H1 (cell line): Measurements from ENCODE around the gene CACNA1C. TPM values are rescaled to one million over a fixed set of nuclear protein-coding genes. Genes with fewer than 3 reads are reported as not detected.
A peak's percentile ranks its signal among the peaks of the same experiment; 100 is the strongest.

ENCODE experiments used
- CTCF ChIA-PET: fragments of 300-600 bp; sonication (Branson Sonifier 250); formaldehyde crosslinking; loops from one replicate; lab custom pipeline; 2021; ENCODE audit not compliant: partially characterized antibody; lab: Charles Lee
- POLR2A ChIA-PET: fragments of 300-600 bp; sonication (Branson Sonifier 250); formaldehyde crosslinking; loops from one replicate; lab custom pipeline; 2021; ENCODE audit warnings: inconsistent platforms; ENCODE audit not compliant: partially characterized antibody; lab: Charles Lee
- DNase-seq, 2 experiments: peaks; one replicate each; pipeline versions ENCODE4 v3.0.0 to v3.0.0-alpha.2; 2010 to 2022; ENCODE audit warnings: low spot score in 2 of 2, low read depth in 1 of 2, mixed read lengths in 1 of 2
- FAIRE-seq: peaks from 2 replicates; lab custom pipeline; 2011; peaks lifted over from hg19 to GRCh38; lab: Jason Lieb, UNC
- H2AFZ ChIP-seq: 2 replicates; pipeline ENCODE4 v1.8.1; 2012; ENCODE audit warnings: low read length, inconsistent platforms
- H2AK5ac ChIP-seq: 2 replicates; pipeline ENCODE4 v1.6.1; 2013; ENCODE audit warnings: low read depth, low read length
- H2BK120ac ChIP-seq: replicated peaks from 2 replicates; pipeline ENCODE3; 2013; ENCODE audit warnings: low read depth, low read length, inconsistent platforms
- H2BK12ac ChIP-seq: 2 replicates; pipeline ENCODE4 v1.6.1; 2013; ENCODE audit warnings: low read depth, low read length
- H2BK15ac ChIP-seq: 2 replicates; pipeline ENCODE4 v1.6.1; 2013; ENCODE audit warnings: low read length
- H2BK20ac ChIP-seq: 2 replicates; pipeline ENCODE4 v1.6.1; 2013; ENCODE audit warnings: low read length
- H2BK5ac ChIP-seq: 2 replicates; pipeline ENCODE4 v1.6.1; 2013; ENCODE audit warnings: low read depth, low read length
- H3K14ac ChIP-seq: 2 replicates; pipeline ENCODE4 v1.6.1; 2013; ENCODE audit warnings: inconsistent platforms; ENCODE audit not compliant: insufficient read length
- H3K18ac ChIP-seq: 2 replicates; pipeline ENCODE4 v1.6.1; 2013; ENCODE audit warnings: low read length; ENCODE audit errors: extremely low read depth
- H3K23ac ChIP-seq: 2 replicates; pipeline ENCODE4 v1.6.1; 2013; ENCODE audit warnings: inconsistent platforms; ENCODE audit not compliant: insufficient read length
- H3K23me2 ChIP-seq: 2 replicates; pipeline ENCODE4 v1.6.1; 2013; ENCODE audit warnings: low read depth, low read length
- H3K27ac ChIP-seq: 2 replicates; pipeline ENCODE4 v1.6.1; 2011; ENCODE audit warnings: low read depth, low read length, inconsistent platforms
- H3K27me3 ChIP-seq, 4 experiments: replicated peaks in 1 of 4; 1 replicate in 1 of 4; 2 replicates in 3 of 4; pipeline versions ENCODE4 v1.6.1 to v1.8.1; 2011 to 2013; ENCODE audit warnings: low read length in 3 of 4, mild to moderate bottlenecking in 3 of 4, inconsistent platforms in 2 of 4, mixed read lengths in 2 of 4, moderate library complexity in 1 of 4; ENCODE audit not compliant: control insufficient read depth in 3 of 4, insufficient read depth in 3 of 4; ENCODE audit errors: extremely low read depth in 1 of 4
- H3K36me3 ChIP-seq, 4 experiments: 2 replicates each; pipeline versions ENCODE4 v1.6.1 to v1.8.1; 2011 to 2013; ENCODE audit warnings: mild to moderate bottlenecking in 4 of 4, low read length in 3 of 4, moderate library complexity in 2 of 4, control low read depth in 1 of 4, inconsistent platforms in 1 of 4; ENCODE audit not compliant: insufficient read depth in 4 of 4, control insufficient read depth in 2 of 4
- H3K4ac ChIP-seq: replicated peaks from 2 replicates; pipeline ENCODE3; 2013; ENCODE audit warnings: low read length, low read depth, mixed read lengths, inconsistent platforms; ENCODE audit not compliant: insufficient read length
- H3K4me1 ChIP-seq, 4 experiments: replicated peaks in 1 of 4; 1 replicate in 1 of 4; 2 replicates in 3 of 4; pipeline versions ENCODE4 v1.6.1 to v1.8.1; 2011 to 2013; ENCODE audit warnings: low read length in 3 of 4, inconsistent platforms in 2 of 4, mixed read lengths in 1 of 4; ENCODE audit not compliant: insufficient read depth in 4 of 4, control insufficient read depth in 3 of 4
- H3K4me2 ChIP-seq, 2 experiments: 2 replicates each; pipeline versions ENCODE4 v1.6.1 to v1.8.1; 2011 to 2013; ENCODE audit warnings: low read depth in 2 of 2, low read length in 2 of 2, control low read depth in 1 of 2, inconsistent platforms in 1 of 2, mild to moderate bottlenecking in 1 of 2; ENCODE audit not compliant: insufficient read depth in 1 of 2
- H3K4me3 ChIP-seq, 4 experiments: fragments of 200-600, 300-600 bp in 1 of 4; sonication (generic), shearing (Covaris generic), sonication (Bioruptor Twin) in 1 of 4; 2 replicates each; pipeline versions ENCODE4 v1.5.1 to v1.8.1; 2011 to 2016; ENCODE audit warnings: low read length in 4 of 4, low read depth in 3 of 4, control low read depth in 2 of 4, inconsistent platforms in 2 of 4, mild to moderate bottlenecking in 2 of 4, mixed read lengths in 1 of 4, moderate library complexity in 1 of 4; ENCODE audit not compliant: insufficient read depth in 2 of 4; ENCODE audit errors: extremely low read depth in 1 of 4
- H3K56ac ChIP-seq: replicated peaks from 2 replicates; pipeline ENCODE3; 2013; ENCODE audit warnings: low read depth, mild to moderate bottlenecking, mixed read lengths, low read length, inconsistent platforms; ENCODE audit not compliant: insufficient read length
- H3K79me1 ChIP-seq: 2 replicates; pipeline ENCODE4 v1.6.1; 2013; ENCODE audit warnings: low read depth, low read length, control low read depth
- H3K79me2 ChIP-seq, 2 experiments: 2 replicates each; pipeline versions ENCODE4 v1.6.1 to v1.8.1; 2012 to 2013; ENCODE audit warnings: low read length in 2 of 2, mild to moderate bottlenecking in 2 of 2, inconsistent platforms in 1 of 2; ENCODE audit not compliant: insufficient read depth in 2 of 2, control insufficient read depth in 1 of 2
- H3K9ac ChIP-seq, 4 experiments: replicated peaks in 1 of 4; 1 replicate in 1 of 4; 2 replicates in 3 of 4; pipeline versions ENCODE4 v1.6.1 to v1.8.1; 2011 to 2013; ENCODE audit warnings: low read depth in 3 of 4, low read length in 3 of 4, control low read depth in 2 of 4, mild to moderate bottlenecking in 2 of 4, moderate library complexity in 2 of 4, inconsistent platforms in 1 of 4; ENCODE audit errors: extremely low read depth in 1 of 4
- H3K9me3 ChIP-seq, 2 experiments: 2 replicates each; pipeline versions ENCODE4 v1.6.1 to v1.8.1; 2012 to 2013; ENCODE audit warnings: mild to moderate bottlenecking in 2 of 2, moderate library complexity in 2 of 2, control low read depth in 1 of 2, inconsistent platforms in 1 of 2, low read depth in 1 of 2, low read length in 1 of 2, mixed read lengths in 1 of 2; ENCODE audit not compliant: insufficient read depth in 2 of 2
- H4K20me1 ChIP-seq, 2 experiments: replicated peaks in 1 of 2; 2 replicates each; pipeline versions ENCODE3 to v1.8.1; 2011 to 2013; ENCODE audit warnings: inconsistent platforms in 2 of 2, low read length in 2 of 2, mild to moderate bottlenecking in 1 of 2; ENCODE audit not compliant: insufficient read depth in 2 of 2, control insufficient read depth in 1 of 2
- H4K5ac ChIP-seq: 2 replicates; pipeline ENCODE4 v1.6.1; 2013; ENCODE audit warnings: low read length, low read depth, mixed read lengths, inconsistent platforms; ENCODE audit not compliant: insufficient read length
- H4K8ac ChIP-seq: 2 replicates; pipeline ENCODE4 v1.8.0; 2013; ENCODE audit warnings: mild to moderate bottlenecking, moderate library complexity, low read length, inconsistent platforms; ENCODE audit not compliant: insufficient read depth; ENCODE audit errors: extremely low read depth
- H4K91ac ChIP-seq: replicated peaks from 2 replicates; pipeline ENCODE3; 2013; ENCODE audit warnings: low read length, mixed read lengths, inconsistent platforms; ENCODE audit not compliant: insufficient read length
- CBX5 ChIP-seq: fragments of 300-800, 300-1000 bp; sonication (generic); IDR thresholded peaks from 2 replicates; pipeline ENCODE4 v1.7.1; 2016; ENCODE audit warnings: antibody characterized with exemption, low read length, low read depth
- CHD2 ChIP-seq: IDR thresholded peaks from 2 replicates; pipeline ENCODE4 v1.6.1; 2012; ENCODE audit warnings: low read length, improper control_type of control experiment
- SRF ChIP-seq: IDR thresholded peaks from 2 replicates; pipeline ENCODE4 v1.6.1; 2011; ENCODE audit warnings: mild to moderate bottlenecking, low read depth, low read length, moderate library complexity
- WGBS, 2 experiments: shearing (Covaris generic) in 1 of 2; methylation state at CpG; one replicate each; pipeline versions ENCODE4 v1.1.6 to v1.1.7; 2013 to 2015; ENCODE audit warnings: low lambda C conversion rate in 2 of 2, mixed read lengths in 2 of 2, inconsistent platforms in 1 of 2, low coverage in 1 of 2, missing lambda C conversion rate in 1 of 2; ENCODE audit not compliant: insufficient replicate concordance in 2 of 2, insufficient coverage in 1 of 2, insufficient read length in 1 of 2; ENCODE audit errors: extremely low coverage in 1 of 2, missing lambda C conversion rate in 1 of 2; 5-methylcytosine and 5-hydroxymethylcytosine counted together
- polyA plus RNA-seq, 7 experiments: library from polyadenylated mRNA; depleted of rRNA in 3 of 7; stranded (reverse) in 5 of 7; unstranded in 2 of 7; fragments of >200 nt in 5 of 7; fragments of 200-250 nt in 2 of 7; gene quantifications; 1 replicate in 5 of 7; 2 replicates in 1 of 7; 4 replicates in 1 of 7; pipeline versions ENCODE4 v1.2.1 to v1.2.3, GENCODE V29; 2011 to 2013; ENCODE audit warnings: missing spikeins in 2 of 7, mixed read lengths in 2 of 7
- total RNA-seq: library from RNA; stranded (reverse); fragmentation: NEBNext Ultra II Directional; extraction: Animal tissue kit (Norgen Biotek cat#: 25700); gene quantifications from 2 replicates; pipeline ENCODE4 v1.2.1, GENCODE V29; 2021
- TF ChIP-seq, protein P1 (sequence below): IDR thresholded peaks from 2 replicates; pipeline ENCODE4 v1.6.1; 2011; ENCODE audit warnings: low read length, improper control_type of control experiment

CACNA1C gene
- total and polyA plus RNA-seq, 2 of the 8 experiments (the other 6 are each of a cell fraction or from before 2014, with no cell fraction given): 1.3 TPM

- H3K23me2 ChIP-seq: no peaks in the 10 kb centered on the region
- no peak overlapping the region for H3K56ac ChIP-seq
- FAIRE-seq (no peak), DNase-seq (no peak)
- H3K9ac ChIP-seq: no peak overlapping the region
- no peak overlapping the region for H4K5ac ChIP-seq
- no peaks in the 10 kb centered on the region for H3K36me3 ChIP-seq
- no peaks in the 10 kb centered on the region for H3K79me1 ChIP-seq
- no peak overlapping the region for H3K4me3 ChIP-seq
- H3K27me3 ChIP-seq: no peaks in the 10 kb centered on the region
- H3K23ac ChIP-seq: no peak overlapping the region
- 0 out of 2 replicates have a peak overlapping the region, but pooled peaks have one; percentile 2 for H2BK5ac ChIP-seq
- H4K20me1 ChIP-seq: no peaks in the 10 kb centered on the region
- TF ChIP-seq SRF (no peak), CHD2 (no peak), CBX5 (no peak)
- TF ChIP-seq, protein P1, sequence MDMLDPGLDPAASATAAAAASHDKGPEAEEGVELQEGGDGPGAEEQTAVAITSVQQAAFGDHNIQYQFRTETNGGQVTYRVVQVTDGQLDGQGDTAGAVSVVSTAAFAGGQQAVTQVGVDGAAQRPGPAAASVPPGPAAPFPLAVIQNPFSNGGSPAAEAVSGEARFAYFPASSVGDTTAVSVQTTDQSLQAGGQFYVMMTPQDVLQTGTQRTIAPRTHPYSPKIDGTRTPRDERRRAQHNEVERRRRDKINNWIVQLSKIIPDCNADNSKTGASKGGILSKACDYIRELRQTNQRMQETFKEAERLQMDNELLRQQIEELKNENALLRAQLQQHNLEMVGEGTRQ: 0 out of 2 replicates have a peak, but pooled peaks have one; percentile 9
- no peak overlapping the region for H2AFZ ChIP-seq
- no peak overlapping the region for H2AK5ac ChIP-seq
- no peak overlapping the region for H2BK20ac ChIP-seq
- POLR2A ChIA-PET: interaction anchor here (1.3 kb wide), 1 partner anchor 30 kb away, joined by 3 read pairs; no protein-coding TSS in a partner anchor
- no peaks in the 10 kb centered on the region for H3K79me2 ChIP-seq
- H4K91ac ChIP-seq: no peak overlapping the region
- no peak overlapping the region for H3K4ac ChIP-seq
- H4K8ac ChIP-seq: no peak overlapping the region; the same call in 1 of the 2 replicates
- H3K14ac ChIP-seq: no peak overlapping the region
- H2BK120ac ChIP-seq: no peak overlapping the region
- 0 out of 2 replicates have a peak overlapping the region, but pooled peaks have one; percentile 39 for H2BK12ac ChIP-seq
- H2BK15ac ChIP-seq: no peak overlapping the region
- CTCF ChIA-PET: interaction anchor here (0.6 to 4.0 kb wide), 20 partner anchors 8 to 505 kb away, joined by 3 to 23 read pairs (median 3); no protein-coding TSS in a partner anchor
- no peak overlapping the region for H3K27ac ChIP-seq
- peaks cover 0 to 5% (median 0%) of the 10 kb centered on the region in 4 experiments; a peak in 1 of 7 replicates for H3K4me1 ChIP-seq
- no peak overlapping the region for H3K18ac ChIP-seq
- H3K9me3 ChIP-seq: no peaks in the 10 kb centered on the region
- no peak overlapping the region for H3K4me2 ChIP-seq
- WGBS, 2 experiments: 87% methylated on average over 14 of the region's 14 CpGs; no CpG with 5 or more reads in 1 of the 2 experiments
These were observed 599.2 kb downstream of the CACNA1C start for GRCh38 chr12:2652011-2652400.
